ENCODE results near the gene SHMT2. TPM values are rescaled to one million over a fixed set of nuclear protein-coding genes. Genes with fewer than 3 reads are reported as not detected.
A peak's percentile ranks its signal among the peaks of the same experiment; 100 is the strongest.

Gene SHMT2
- total and polyA plus RNA-seq, 12 donors = 14.3 to 49.8 (median 27.1) TPM

DNA sequence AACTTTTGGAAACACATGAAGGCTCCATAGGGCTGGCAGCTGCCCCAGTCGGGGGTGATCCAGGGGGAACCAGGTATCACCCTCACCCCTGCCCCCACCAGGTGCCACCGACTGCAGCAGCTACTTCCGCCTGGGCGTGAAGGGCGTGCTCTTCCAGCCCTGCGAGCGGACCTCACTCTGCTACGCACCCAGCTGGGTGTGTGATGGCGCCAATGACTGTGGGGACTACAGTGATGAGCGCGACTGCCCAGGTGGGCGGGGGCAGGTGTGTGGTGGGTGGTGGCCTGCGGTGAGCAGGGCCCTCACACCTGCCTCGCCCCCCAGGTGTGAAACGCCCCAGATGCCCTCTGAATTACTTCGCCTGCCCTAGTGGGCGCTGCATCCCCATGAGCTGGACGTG lies 35.3 kb upstream of the SHMT2 start:
- Histone ChIP-seq H3K4me3 (no peak overlapping the region), H3K36me3 (peaks cover 4 to 100% (median 78%) of the 10 kb centered on the region in 9 donors), H3K27ac (no peak overlapping the region), H3K27me3 (no peaks in the 10 kb centered on the region), H3K4me1 (peaks cover 0 to 16% (median 11%) of the 10 kb centered on the region in 9 donors), H3K9me3 (no peaks in the 10 kb centered on the region)
- WGBS, 2 donors = 92 to 93% methylated on average over 18 of the region's 18 CpGs
- intact Hi-C loops (cut with DNase I) = no loop called here
- DNase-seq (peak in 1 of 2 donors; percentile 13), ATAC-seq (no peak)
- TF ChIP-seq, protein P1, sequence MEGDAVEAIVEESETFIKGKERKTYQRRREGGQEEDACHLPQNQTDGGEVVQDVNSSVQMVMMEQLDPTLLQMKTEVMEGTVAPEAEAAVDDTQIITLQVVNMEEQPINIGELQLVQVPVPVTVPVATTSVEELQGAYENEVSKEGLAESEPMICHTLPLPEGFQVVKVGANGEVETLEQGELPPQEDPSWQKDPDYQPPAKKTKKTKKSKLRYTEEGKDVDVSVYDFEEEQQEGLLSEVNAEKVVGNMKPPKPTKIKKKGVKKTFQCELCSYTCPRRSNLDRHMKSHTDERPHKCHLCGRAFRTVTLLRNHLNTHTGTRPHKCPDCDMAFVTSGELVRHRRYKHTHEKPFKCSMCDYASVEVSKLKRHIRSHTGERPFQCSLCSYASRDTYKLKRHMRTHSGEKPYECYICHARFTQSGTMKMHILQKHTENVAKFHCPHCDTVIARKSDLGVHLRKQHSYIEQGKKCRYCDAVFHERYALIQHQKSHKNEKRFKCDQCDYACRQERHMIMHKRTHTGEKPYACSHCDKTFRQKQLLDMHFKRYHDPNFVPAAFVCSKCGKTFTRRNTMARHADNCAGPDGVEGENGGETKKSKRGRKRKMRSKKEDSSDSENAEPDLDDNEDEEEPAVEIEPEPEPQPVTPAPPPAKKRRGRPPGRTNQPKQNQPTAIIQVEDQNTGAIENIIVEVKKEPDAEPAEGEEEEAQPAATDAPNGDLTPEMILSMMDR (IDR thresholded peaks at IDR 0.05) = no peak

DNA sequence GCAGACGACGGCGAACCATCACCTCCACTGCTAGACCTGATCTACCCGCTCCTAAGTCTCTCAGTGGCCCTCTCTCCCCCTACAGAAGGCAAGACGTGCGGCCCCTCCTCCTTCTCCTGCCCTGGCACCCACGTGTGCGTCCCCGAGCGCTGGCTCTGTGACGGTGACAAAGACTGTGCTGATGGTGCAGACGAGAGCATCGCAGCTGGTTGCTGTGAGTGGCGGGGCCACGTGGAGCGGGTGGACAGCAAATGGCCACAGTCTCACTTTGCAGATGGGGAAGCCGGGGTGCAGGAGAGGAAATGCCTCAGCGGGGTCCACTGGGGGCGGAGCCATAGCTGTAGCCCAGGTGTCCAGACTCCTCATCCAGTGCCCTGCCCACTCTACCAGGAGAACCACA lies 34.3 kb upstream of the SHMT2 start:
- no peak for ATAC-seq
- Histone ChIP-seq H3K36me3 (peaks cover 4 to 100% (median 84%) of the 10 kb centered on the region in 9 donors), H3K9me3 (no peaks in the 10 kb centered on the region), H3K27me3 (no peaks in the 10 kb centered on the region), H3K4me1 (peaks cover 0 to 8% (median 6%) of the 10 kb centered on the region in 9 donors), H3K27ac (no peak overlapping the region), H3K4me3 (no peak overlapping the region)
- DNase-seq = no peak
- intact Hi-C loops (cut with DNase I) = no loop called here
- WGBS, 2 donors = 90% methylated on average over 19 of the region's 19 CpGs
- TF ChIP-seq, protein P1 (IDR thresholded peaks at IDR 0.05) = no peak

DNA sequence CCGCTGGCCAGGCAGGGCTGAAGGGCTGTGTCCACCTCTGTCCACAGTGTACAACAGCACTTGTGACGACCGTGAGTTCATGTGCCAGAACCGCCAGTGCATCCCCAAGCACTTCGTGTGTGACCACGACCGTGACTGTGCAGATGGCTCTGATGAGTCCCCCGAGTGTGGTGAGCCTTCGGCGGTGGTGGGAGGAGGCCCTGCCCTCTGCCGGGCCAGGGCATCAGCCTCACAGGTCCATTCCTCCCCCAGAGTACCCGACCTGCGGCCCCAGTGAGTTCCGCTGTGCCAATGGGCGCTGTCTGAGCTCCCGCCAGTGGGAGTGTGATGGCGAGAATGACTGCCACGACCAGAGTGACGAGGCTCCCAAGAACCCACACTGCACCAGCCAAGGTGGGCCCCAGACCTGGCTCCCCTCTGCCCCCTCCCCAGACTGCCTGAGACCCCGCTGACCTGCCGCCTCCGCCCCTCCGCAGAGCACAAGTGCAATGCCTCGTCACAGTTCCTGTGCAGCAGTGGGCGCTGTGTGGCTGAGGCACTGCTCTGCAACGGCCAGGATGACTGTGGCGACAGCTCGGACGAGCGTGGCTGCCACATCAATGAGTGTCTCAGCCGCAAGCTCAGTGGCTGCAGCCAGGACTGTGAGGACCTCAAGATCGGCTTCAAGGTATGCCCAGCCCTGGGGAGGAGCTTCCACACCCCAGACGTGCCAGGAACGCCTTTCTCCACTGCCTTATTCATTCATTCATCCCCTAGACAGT lies 33.7 kb upstream of the SHMT2 start:
- Histone ChIP-seq H3K9me3 (no peaks in the 10 kb centered on the region), H3K4me3 (no peak overlapping the region), H3K27me3 (no peaks in the 10 kb centered on the region), H3K4me1 (peaks cover 0 to 2% (median under 1%) of the 10 kb centered on the region in 9 donors), H3K36me3 (peaks cover 4 to 100% (median 84%) of the 10 kb centered on the region in 9 donors), H3K27ac (no peak overlapping the region)
- 81% methylated on average over 34 of the region's 34 CpGs for WGBS, 2 donors
- intact Hi-C loops (cut with DNase I) = no loop called here
- TF ChIP-seq, protein P1 (IDR thresholded peaks at IDR 0.05) = no peak
- DNase-seq (no peak), ATAC-seq (no peak)

DNA sequence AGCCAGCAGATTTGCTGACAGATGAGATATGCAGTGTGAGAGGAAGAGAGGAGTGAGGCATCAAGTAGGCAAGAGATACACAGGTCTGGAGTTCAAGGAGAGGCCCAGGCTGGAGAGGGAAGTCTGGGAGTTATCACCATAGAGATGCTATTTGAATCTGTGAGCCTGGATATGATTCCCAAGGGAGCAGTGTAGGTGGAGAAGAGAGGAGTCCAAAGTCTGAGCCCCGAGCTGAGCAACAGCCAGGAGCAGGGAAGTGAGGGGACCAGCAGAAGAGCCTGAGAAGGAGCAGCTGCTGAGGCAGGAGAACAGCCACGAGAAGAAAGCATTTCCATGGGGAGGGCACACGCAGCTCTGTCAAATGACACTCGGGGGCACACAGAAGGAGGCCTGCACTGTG lies 33.1 kb upstream of the SHMT2 start:
- Histone ChIP-seq H3K9me3 (no peaks in the 10 kb centered on the region), H3K4me1 (no peaks in the 10 kb centered on the region), H3K27ac (no peak overlapping the region), H3K36me3 (peaks cover 4 to 100% (median 84%) of the 10 kb centered on the region in 9 donors), H3K4me3 (no peak overlapping the region), H3K27me3 (no peaks in the 10 kb centered on the region)
- DNase-seq (no peak), ATAC-seq (no peak)
- TF ChIP-seq, protein P1 (IDR thresholded peaks at IDR 0.05) = no peak
- WGBS, 2 donors = 62 to 72% methylated on average over 4 of the region's 4 CpGs
- intact Hi-C loops (cut with DNase I) = no loop called here

Data from heart right ventricle (tissue), 16 donors.